ENCODE results near the gene SPDEF.

DNA sequence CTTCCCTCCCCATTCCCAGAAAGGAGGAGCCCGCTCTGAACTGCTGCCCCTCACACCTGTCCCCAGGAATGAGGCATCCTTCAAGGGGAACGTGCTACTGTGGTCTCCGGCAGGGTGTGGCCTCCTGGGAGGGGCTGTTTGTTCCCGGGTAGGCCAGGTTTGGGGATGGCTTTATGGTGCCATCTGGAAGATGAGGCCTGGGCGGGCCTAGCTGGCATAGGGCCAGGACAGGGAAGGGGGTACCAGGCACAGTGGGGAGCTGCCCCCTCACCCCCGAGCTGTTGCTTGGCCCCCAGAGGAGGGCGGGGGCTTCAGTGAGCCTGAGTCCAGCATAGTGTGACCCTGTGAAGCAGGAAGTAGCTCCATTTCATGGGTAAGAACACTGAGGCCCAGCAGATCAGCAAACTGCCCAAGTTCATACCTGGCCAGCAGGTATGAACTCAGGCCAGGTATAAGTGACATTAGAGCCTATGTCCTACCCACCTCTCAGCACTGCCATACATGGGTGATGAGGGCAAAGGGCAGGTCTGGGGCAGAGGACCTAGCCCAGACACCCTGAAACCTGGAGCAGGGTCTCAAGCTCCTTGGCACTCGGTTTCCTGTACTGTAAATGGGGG is 17.5 kb upstream of the SPDEF start:
- TF ChIP-seq EP300 (IDR thresholded peaks at IDR 0.05; ENCODE audit: low read depth in 2 of 2, low read length in 2 of 2) (no peak), EP300 (CRISPR knock-in tag; IDR thresholded peaks at IDR 0.05; ENCODE audit: borderline replicate concordance) (no peak), ZFP1 (CRISPR knock-in tag; IDR thresholded peaks at IDR 0.05) (no peak), CTCF (CRISPR knock-in tag; IDR thresholded peaks at IDR 0.05) (no peak)
- TF ChIP-seq, protein P1, sequence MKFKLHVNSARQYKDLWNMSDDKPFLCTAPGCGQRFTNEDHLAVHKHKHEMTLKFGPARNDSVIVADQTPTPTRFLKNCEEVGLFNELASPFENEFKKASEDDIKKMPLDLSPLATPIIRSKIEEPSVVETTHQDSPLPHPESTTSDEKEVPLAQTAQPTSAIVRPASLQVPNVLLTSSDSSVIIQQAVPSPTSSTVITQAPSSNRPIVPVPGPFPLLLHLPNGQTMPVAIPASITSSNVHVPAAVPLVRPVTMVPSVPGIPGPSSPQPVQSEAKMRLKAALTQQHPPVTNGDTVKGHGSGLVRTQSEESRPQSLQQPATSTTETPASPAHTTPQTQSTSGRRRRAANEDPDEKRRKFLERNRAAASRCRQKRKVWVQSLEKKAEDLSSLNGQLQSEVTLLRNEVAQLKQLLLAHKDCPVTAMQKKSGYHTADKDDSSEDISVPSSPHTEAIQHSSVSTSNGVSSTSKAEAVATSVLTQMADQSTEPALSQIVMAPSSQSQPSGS (CRISPR knock-in tag; IDR thresholded peaks at IDR 0.05), result no peak

Measured in HepG2 (cell line).